Measurements from ENCODE around the gene CSE1L.
"Not testable (repeated sequence)": the region's sequence is repeated elsewhere in the genome, so short reads cannot be mapped to it uniquely, and the experiment has no call there.

The CSE1L gene

DNA sequence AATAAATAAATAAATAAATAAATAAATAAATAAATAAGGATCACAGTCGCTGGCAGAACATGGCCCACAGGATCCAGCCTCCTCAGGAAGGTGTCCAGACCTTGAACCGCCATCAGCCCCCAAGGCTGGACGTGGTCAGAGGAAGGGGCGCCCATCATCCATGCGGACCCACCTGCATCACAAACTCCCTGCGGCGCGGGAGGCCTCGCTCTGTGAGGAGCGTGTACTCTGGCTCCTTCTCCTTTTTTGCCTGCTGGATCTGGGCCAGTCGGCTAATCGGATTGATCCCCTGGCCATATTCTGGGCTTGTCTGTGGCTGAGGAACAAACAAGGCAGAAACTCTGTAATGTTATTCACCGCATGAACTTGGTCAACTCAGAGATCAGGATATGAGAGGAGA lies 76.8 kb downstream of the CSE1L start:
- DNase-seq (ENCODE audit: low read depth in 2 of 2) = no peak

DNA sequence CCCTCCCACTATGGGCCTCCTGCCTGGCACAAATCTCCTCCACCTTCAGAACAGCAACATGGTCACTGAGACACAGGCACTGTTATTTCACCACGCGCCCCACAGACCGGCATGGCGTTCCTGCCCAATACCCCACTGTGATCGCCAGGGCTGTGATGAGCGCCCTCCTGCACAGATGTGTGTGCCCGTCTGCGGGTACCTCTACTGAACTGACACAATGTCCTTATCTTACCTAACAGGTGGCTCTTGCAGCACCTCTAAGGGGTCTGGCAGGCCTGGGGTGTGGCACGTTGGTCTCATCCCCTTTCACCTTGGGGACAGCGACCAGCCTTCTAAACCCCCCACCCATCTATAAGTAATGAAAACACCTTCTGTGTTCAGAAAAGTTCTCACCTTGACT lies 77.9 kb downstream of the CSE1L start:
- DNase-seq (ENCODE audit: low read depth in 2 of 2) = no peak

DNA sequence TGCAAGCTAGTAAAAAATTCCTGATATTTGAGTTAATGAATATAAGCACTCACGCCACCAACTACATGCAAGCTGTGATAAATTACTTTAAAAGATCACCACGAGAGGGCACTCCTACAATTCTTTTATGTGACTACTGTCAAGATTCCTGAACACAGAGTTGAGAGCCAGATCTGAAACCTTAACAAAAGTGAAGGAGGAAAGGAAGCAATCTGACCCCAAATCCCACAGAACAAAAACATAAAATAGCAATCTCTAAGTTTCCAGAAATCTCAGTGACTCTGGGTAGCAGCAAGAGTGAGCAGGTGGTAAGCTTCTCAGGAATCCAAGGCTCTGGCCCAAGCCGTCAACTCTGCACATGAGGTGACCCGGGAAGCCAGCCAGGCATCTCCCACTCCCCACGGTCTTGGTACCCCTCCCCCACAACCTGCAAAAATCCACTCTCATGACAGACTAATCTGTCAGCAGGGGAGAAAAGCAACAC lies 86.9 kb downstream of the CSE1L start:
- DNase-seq (ENCODE audit: low read depth in 2 of 2) = no peak

DNA sequence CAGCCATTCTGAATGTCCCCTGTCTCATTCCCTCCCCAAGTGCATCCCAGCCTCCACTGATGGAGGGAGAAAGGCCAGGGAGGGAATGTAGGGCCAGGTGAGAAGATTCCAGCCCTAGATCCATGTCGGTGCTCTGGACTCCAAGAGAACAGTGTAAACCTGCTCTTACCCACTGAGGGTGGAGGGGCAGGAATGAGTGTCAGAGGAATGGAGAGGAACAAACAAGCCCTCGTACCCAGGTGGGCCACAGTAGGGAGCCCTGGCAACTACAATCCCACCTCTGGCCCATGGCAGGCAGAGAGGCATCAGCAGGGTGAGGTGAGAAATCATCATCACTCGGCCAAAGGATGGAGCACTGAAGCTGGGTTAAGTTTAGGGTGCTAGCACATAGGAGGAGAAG lies 87.5 kb downstream of the CSE1L start:
- DNase-seq (ENCODE audit: low read depth in 2 of 2) = no peak

DNA sequence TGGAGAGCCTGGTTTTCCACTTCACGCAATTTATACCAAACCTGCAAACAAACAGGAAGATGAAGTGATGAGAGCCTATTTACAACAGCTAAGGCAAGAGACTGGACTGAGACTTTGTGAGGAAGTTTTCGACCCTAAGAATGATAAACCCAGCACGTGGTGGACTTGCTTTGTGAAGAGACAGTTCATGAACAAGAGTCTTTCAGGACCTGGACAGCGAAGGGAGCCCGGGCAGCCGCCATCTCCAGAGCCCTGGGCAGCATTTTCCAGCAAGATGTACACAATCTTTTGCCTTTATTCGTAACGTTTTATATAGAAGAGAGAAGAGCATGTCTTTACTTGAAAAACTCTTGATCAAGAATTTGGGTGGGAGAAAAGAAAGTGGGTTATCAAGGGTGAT lies 88.7 kb downstream of the CSE1L start:
- DNase-seq (ENCODE audit: low read depth in 2 of 2) = not testable (repeated sequence)

DNA sequence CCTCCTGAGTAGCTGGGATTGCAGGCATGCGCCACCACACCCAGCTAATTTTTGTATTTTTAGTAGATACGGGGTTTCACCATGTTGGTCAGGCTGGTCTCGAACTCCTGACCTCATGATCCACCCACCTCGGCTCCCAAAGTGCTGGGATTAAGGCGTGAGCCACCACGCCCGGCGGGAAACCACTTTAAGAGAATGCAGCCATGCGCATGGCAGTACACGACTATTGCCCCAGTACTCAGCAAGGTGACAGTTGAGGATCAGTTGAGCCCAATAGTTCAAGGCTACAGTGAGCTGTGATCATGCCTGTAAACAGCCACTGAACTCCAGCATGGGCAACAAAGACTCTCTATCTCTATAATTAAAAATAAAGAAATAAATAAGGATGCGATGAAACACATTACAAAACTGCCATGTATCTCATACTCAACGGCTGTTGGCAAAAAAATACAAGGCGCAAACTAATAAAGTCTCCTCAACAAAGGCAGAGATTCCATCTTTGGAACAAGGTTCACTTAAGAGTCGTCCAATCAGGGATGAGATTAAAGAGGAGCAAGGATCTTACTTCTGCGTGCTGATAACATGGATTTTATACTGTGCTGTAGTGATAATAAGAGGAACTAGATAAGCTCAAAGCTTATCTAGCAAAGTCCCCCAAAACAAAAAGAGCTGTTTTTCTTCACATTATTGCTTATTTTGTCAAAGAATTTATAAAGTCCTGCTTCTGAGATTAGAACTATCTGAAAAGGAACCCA lies 90.9 kb downstream of the CSE1L start:
- DNase-seq (ENCODE audit: low read depth in 2 of 2) = no peak

DNA sequence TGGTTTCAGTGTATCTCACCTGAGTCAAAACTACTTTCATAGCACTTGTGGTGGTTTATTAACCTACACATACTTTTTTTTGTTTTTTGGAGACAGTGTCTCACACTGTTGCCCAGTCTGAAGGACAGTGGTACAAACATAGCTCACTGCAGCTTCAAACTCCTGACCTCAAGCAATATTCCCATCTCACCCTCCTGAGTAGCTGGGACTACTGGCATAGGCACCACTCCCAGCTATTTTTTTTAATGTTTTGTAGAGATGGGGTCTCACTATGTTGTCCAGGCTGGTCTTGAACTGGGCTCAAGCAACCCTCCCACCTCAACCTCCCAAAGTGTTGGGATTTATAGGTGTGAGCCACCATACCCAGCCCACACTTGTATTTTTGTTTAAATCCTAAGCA lies 92.3 kb downstream of the CSE1L start:
- DNase-seq (ENCODE audit: low read depth in 2 of 2) = no peak

DNA sequence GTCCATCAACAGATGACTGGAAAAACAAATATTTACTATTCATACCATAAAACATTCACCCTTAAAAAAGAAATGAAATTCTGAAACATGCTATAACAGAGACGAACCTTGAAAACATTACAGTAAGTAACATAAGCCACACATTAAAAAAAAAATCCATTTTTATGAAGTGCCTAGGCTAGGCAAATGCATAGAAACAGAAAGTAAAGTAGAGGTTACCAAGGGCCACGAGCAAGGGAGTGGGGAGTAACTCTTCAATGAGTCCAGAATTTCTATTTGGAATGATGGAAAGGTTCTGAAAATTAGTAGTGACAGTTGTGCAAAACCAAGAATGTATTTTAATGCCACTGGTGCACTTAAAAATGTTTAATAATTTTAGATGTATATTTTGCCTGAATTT lies 94.3 kb downstream of the CSE1L start:
- no peak for DNase-seq (ENCODE audit: low read depth in 2 of 2)

DNA sequence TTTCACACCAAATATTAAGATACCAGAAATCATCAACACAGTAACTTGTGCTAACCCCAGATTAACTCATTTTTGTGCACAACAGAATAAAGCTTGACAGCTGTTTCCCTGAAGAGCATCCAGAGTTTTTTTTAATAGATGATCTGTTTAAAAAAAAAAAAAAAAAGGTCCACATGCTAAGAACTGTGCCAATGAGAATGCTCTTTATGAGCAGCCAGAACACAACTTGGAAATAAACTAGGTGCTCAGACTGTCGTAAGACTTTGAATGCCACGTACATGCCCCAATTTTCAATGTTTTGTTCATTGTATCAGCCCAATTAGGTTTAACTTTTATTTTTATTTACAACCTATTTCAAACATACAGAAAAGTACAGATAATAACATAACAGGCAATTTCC lies 94.7 kb downstream of the CSE1L start:
- no peak for DNase-seq (ENCODE audit: low read depth in 2 of 2)
